Astrocyte (in vitro differentiated cells and primary cell): ENCODE data around the gene ZNF136.

Experiments used
- EZH2 ChIP-seq: IDR thresholded peaks from 2 replicates; pipeline ENCODE4 v1.6.1; 2012; ENCODE audit warnings: mild to moderate bottlenecking, low read length, inconsistent platforms; ENCODE audit not compliant: insufficient read depth
- TF ChIP-seq, protein P1 (sequence below): IDR thresholded peaks from 2 replicates; pipeline ENCODE4 v1.5.1; 2011; ENCODE audit warnings: low read depth, mild to moderate bottlenecking, inconsistent platforms, low read length, moderate library complexity; ENCODE audit not compliant: insufficient read depth

DNA sequence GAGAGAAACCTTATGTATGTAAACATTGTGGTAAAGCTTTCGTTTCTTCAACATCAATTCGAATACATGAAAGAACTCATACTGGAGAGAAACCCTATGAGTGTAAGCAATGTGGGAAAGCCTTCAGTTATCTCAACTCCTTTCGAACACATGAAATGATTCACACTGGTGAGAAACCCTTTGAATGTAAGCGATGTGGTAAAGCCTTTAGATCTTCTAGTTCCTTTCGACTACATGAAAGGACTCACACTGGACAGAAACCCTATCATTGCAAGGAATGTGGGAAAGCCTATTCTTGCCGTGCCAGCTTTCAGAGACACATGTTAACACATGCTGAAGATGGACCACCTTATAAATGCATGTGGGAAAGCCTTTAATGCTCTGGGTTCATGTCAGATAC, 24.7 kb downstream of the ZNF136 start:
- TF ChIP-seq, protein P1, sequence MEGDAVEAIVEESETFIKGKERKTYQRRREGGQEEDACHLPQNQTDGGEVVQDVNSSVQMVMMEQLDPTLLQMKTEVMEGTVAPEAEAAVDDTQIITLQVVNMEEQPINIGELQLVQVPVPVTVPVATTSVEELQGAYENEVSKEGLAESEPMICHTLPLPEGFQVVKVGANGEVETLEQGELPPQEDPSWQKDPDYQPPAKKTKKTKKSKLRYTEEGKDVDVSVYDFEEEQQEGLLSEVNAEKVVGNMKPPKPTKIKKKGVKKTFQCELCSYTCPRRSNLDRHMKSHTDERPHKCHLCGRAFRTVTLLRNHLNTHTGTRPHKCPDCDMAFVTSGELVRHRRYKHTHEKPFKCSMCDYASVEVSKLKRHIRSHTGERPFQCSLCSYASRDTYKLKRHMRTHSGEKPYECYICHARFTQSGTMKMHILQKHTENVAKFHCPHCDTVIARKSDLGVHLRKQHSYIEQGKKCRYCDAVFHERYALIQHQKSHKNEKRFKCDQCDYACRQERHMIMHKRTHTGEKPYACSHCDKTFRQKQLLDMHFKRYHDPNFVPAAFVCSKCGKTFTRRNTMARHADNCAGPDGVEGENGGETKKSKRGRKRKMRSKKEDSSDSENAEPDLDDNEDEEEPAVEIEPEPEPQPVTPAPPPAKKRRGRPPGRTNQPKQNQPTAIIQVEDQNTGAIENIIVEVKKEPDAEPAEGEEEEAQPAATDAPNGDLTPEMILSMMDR: no peak
- no peak for TF ChIP-seq EZH2
